GM18502 (cell line): Measurements from ENCODE around the gene BPI.
"Not testable (repeated sequence)": the region's sequence is repeated elsewhere in the genome, so short reads cannot be mapped to it uniquely, and the experiment has no call there.

ENCODE experiments used
- ATAC-seq: cut with Tn5 transposase; IDR thresholded peaks from one replicate; pipeline ENCODE4 v1.9.1; 2021; ENCODE audit warnings: mild to moderate bottlenecking; ENCODE audit not compliant: unreplicated experiment, poor library complexity

BPI gene

DNA sequence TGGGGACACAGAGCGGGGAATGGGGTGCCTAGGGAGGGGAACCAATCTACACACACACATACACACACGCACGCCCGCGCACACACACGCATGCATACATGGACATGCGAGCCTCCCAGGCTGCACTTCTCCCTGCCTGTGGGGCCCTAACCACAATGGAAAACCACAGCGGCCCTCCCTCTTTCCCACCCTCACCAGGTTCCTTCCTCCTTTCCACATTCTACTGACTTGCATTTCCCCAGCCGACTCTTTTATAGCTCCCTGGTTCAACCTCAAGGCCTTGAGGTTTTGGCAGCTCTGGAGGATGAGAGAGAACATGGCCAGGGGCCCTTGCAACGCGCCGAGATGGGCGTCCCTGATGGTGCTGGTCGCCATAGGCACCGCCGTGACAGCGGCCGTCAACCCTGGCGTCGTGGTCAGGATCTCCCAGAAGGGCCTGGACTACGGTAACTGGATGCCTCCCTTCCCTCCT is at the start of gene BPI:
Gene BPI, plus strand, starts transcription at position 249 of the 472 bp plus-strand sequence. Its CDS starts 68 bp downstream, at position 317.
- ATAC-seq: no peak

DNA sequence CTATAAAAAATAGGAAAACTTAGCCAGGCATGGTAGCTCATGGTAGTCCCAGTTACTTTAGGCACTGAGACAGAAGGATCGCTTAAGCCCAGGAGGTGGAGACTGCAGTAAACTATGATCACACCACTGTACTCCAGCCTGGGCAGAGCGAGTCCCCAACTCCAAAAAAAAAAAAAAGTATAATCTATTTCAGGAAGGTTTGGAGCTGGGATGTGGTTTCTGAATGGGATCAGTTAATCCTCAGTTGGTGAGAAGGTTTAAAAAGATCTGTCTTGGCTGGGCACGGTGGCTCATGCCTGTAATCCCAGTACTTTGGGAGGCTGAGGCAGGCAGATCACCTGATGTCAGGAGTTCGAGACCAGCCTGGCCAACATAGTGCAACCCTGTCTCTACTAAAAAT is 49.3 kb upstream of the BPI start:
- ATAC-seq: not testable (repeated sequence)

DNA sequence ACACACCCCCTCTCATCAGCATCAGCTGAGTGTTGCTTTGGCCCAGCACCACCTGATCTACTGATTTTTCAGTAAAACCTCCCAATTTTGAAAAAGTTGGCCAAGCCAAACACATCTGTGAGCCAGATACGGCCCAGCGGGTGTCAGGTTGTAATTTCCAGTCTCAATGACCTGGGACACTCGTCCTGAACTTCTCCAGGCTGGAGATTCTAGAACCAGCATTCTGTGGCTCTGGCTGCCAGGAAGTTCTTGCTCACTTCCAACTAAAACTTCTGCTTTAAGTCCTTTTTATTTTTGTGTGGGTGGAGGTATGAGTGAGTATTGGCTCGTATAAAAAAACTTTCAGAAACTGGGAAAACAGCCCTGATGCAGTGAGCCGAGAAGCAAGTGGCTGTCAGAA is 48.6 kb upstream of the BPI start:
- no peak for ATAC-seq

- no peak for ATAC-seq
Measured at GRCh38 chr20:38256021-38256420, 47.9 kb upstream of the BPI start.

DNA sequence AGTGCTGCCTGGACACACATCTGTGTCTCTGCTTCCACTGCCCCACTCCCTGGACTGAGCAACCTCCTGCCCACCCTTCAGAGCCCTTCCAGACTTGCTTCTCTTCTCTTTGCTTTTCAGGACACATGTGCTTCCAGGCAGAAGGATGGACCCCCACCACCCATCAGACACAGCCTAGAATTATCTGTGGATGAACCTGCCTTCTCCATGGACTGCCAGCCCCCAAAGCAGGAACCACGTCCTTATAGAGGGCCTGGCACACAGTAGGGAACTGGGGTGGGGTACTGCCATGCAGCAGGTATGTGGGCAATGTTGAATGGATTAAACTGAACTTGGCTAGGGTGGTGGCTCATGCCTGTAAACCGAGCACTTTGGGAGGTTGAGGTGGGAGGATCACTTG is 47.0 kb upstream of the BPI start:
- ATAC-seq: no peak

DNA sequence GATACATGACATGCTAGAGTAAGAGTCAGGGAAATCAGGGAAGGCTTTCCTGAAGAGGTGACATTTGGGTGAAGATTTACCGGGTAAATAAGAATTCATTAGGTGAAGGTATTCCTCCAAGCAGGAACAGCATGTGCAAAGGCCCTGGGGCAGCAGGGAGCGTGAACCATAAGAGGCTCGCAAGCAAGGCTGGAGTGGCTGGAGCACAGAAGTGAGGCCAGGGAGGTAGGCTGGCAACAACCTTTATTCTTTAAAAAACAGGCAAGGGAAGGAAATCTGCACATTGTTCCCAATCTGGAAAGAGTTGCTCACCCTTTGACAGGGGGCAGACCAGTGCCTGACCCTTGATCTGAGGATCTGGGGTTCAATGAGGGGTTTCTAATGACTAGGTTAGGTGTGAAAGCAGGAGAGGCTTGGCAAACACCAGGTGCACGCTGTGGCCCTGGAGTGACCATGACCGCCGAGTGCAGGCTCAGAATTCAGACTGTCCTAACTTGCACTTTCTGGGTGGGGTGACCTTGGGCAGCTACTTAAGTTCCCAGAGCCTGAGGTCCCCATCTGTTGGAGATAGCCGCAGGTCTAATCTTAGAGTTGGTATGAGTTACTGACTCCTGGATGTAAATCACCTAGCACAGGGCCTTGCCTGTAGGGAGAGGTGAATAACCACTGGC is 45.3 kb upstream of the BPI start:
- ATAC-seq: no peak

GRCh38 chr20:38260025-38260377 is 44.0 kb upstream of the BPI start:
- no peak for ATAC-seq

DNA sequence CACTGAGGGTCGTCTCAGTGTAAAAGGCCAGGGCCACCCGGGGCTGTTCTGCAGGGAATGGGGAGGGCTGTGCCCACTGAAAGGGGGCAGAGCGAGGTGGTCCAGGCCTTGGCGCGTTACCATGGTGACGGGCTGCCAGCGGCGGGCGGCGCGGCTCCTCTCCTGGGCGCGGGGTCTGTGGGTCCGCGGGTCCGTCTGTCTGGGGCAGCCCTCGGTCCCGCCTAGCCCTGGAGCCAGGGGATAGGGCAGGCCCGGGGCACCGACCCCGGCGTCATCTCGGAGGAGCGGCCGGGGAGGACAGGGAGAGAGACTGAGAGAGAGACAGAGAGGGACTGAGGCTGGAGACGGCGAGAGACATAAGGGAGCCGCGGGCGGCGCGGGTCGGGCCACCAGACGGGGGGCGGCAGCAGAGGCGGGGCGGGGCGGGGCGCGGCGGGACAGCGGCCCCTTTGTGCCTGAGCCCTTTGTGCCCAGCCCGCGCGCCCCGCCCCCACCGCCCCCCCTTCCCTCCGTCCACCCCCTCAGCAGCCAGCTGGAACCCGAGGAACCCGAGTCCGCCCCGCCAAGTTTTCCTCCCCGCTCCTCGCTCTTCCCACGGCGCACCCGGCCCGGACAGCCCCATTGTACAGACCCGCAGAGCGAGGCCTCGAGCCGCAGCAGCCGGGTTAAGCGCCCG is 43.4 kb upstream of the BPI start, which contains the start of gene KIAA1755:
Gene KIAA1755, minus strand, starts transcription at position 358 of the 676 bp plus-strand sequence. Its CDS starts 235 bp downstream, at position 123.
- no peak for ATAC-seq

DNA sequence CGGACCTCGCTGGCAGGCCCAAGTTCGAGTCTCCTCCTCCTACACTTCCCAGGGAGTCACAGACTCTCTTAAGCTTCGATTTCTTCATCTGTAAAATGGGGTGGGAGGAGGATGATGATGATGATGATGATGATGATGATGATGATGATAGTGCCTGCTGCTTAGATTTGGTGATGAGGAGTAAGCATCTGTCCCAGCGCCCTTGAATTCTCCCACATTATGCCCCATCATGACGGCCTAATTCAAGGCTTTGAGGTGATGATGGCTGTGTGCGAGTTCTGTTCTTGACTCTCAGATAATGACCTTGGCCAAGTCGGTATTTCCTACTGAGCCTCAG is 42.9 kb upstream of the BPI start:
- no peak for ATAC-seq

- no peak for ATAC-seq
Measured at GRCh38 chr20:38262931-38263330, 41.0 kb upstream of the BPI start.

DNA sequence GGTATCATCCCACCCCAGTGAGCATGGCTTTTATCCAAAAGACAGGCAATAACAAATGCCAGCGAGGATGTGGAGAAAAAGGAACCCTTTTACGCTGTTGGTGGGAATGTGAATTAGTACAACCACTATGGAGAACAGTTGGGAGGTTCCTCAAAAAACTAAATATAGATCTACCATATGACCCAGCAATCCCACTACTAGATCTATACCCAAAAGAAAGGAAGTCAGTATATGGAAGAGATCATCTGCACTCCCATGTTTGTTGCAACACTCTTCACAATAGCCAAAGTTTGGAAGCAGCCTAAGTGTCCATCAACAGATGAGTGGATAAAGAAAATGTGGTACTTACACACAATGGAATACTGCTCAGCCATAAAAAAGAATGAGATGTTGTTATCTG is 37.5 kb upstream of the BPI start:
- no peak for ATAC-seq

GRCh38 chr20:38267296-38267695 is 36.7 kb upstream of the BPI start:
- no peak for ATAC-seq

DNA sequence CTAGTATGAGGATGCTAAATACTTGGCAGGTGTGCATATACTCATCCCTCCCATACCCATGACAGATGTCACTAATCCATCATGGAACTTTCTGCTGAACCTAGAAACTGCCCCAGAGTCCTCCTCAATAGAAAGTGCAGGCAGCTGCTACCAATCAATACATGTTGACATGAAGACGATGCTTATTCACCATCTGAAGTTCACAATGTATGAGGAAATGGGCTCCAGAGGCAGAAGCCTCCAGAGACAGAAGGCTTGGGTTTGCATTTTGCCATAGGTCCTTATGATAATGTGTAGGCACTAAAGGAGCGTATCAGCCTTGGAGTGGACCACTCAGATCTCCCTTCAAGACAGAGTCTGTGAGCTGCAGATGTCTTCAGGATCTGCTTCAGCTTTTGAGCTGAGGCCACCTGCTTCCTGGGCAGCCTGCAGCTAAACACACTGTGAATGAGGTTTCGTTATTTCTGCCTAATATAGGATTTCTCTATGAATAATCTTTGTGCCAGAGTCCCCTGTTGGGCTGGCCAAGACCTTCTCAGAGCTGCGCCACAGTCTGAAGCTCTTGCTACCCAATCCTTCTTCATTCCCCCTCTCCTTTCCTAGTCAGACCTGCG is 35.9 kb upstream of the BPI start:
- ATAC-seq: no peak

GRCh38 chr20:38269040-38269439 is 34.9 kb upstream of the BPI start:
- no peak for ATAC-seq

DNA sequence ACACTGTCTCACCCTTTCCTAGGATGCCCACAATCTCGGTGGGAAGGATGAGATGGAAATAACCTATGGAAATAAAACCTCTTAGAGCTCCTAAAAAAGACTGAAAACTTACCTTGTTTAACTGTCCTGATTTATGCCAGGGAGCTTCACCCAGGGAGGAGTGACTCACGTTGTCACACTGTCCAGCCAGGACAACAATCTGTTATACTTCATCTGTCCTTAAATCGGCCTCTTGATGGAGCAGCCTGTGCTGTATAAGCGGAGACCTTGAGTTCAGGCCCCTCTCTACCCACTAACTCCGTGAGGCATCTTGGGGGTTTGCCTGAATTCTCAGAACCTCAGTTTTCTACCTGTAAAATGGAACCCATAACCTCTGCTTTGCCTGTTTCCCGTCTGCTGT is 34.2 kb upstream of the BPI start:
- no peak for ATAC-seq

DNA sequence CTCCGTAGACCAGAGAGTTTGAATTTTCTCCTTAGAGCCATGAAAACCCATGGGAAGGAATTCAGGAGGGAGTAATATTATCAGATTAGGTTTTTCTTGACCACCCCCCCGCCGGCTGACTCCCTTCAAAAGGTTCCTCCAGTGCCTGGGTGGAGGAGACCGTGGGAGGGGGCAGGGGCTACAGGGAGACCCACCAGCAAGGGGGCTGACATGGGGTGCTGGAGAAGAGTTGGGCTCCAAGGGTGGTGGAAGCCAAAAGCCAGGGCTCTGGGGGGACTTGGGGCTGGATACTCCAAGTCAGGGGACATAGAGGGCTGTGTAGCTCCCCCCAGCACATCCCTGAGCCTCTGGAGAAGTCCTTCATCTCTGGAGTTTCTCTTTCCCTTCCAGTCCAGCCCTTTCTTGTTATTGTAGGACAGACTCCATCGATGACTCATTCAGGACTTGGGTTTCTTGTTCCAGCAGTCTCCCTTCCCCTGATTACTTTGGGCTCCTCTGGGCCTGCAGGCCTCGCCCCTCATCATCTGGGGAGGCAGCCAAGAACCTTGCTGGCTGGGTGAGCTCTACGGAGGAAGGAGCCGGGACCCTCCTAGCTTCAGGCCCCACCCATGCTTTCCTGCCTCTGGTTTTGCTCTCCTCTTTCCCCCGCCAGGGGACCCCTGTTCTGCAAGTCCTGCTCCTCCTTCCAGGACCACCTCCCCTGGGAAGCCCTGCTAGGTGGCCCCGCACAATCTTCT is 32.9 kb upstream of the BPI start:
- ATAC-seq: no peak

GRCh38 chr20:38271608-38272120 is 32.3 kb upstream of the BPI start:
- no peak for ATAC-seq

DNA sequence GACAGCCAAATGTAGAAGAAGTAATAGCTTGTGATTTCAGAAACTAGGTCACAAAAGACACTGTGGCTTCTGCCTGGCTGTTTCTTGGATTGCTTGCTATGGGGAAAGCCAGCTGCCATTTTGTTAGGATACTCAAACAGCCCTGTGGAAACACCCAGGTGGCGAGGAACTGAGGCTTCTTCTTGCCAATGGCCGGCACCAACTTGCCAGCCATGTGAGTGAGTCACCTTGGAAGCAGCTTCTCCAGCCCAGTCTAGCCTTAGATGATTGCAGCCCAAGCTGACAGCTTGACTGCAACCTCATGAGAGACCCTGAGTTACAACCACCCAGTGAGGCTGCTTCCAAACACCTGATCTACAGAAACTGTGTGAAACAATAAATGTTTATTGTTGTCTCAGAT is 31.6 kb upstream of the BPI start:
- ATAC-seq: no peak

- ATAC-seq: no peak
Measured at GRCh38 chr20:38272961-38273360, 31.0 kb upstream of the BPI start.

GRCh38 chr20:38275815-38276550 is 28.0 kb upstream of the BPI start:
- ATAC-seq: no peak
